HEK293 (cell line): ENCODE results near the gene UBIAD1.

Experiments
- CTCF ChIA-PET: fragments of 350-600 bp; formaldehyde crosslinking; extraction: SDS; loops from one replicate; lab custom pipeline; 2021; ENCODE audit warnings: antibody characterized with exemption; lab: Yijun Ruan, JAX
- POLR2A ChIA-PET: fragments of 300-600 bp; formaldehyde crosslinking; extraction: SDS; loops from one replicate; lab custom pipeline; 2020; ENCODE audit warnings: antibody characterized with exemption, inconsistent platforms; lab: Yijun Ruan, JAX
- H3K27ac ChIP-seq: fragments of 200-500 bp; sonication (Bioruptor generic); 2 replicates; pipeline ENCODE4 v1.5.1; 2014; ENCODE audit warnings: low read depth, low read length, control low read depth, inconsistent platforms; ENCODE audit errors: extremely low read depth
- H3K36me3 ChIP-seq, 2 experiments: fragments of 200-500 bp in 1 of 2; sonication (Bioruptor generic) in 1 of 2; 1 replicate in 1 of 2; 2 replicates in 1 of 2; pipeline ENCODE4 v1.5.1; 2014 to 2017; ENCODE audit warnings: inconsistent platforms in 2 of 2, low read length in 2 of 2; ENCODE audit not compliant: control insufficient read depth in 2 of 2, insufficient read depth in 1 of 2
- H3K4me1 ChIP-seq: fragments of 200-500 bp; sonication (Bioruptor generic); 2 replicates; pipeline ENCODE4 v1.5.1; 2014; ENCODE audit warnings: mild to moderate bottlenecking, low read length, inconsistent platforms; ENCODE audit not compliant: control insufficient read depth, insufficient read depth
- H3K4me3 ChIP-seq: 2 replicates; pipeline ENCODE4 v1.5.1; 2011; ENCODE audit warnings: low read depth, mild to moderate bottlenecking, control low read depth, low read length, moderate library complexity
- H3K9me3 ChIP-seq: fragments of 200-500 bp; sonication (Bioruptor generic); 2 replicates; pipeline ENCODE4 v1.5.1; 2014; ENCODE audit warnings: low read depth, low read length, inconsistent platforms; ENCODE audit not compliant: control insufficient read depth, insufficient read depth
- HIC1 ChIP-seq: fragments of 450-650 bp; formaldehyde crosslinking; IDR thresholded peaks from 2 replicates; pipeline ENCODE4 v1.5.1; 2016; ENCODE audit warnings: missing biosample characterization, missing genetic modification characterization
- KLF16 ChIP-seq: fragments of 450-650 bp; formaldehyde crosslinking; IDR thresholded peaks from 2 replicates; pipeline ENCODE4 v1.5.1; 2017; ENCODE audit warnings: missing biosample characterization, missing genetic modification characterization
- RBAK ChIP-seq: fragments of 450-650 bp; formaldehyde crosslinking; IDR thresholded peaks from 2 replicates; pipeline ENCODE4 v1.5.1; 2016; ENCODE audit warnings: missing biosample characterization, missing genetic modification characterization
- SP7 ChIP-seq: fragments of 450-650 bp; formaldehyde crosslinking; IDR thresholded peaks from 2 replicates; pipeline ENCODE4 v1.5.1; 2016; ENCODE audit warnings: missing biosample characterization, missing genetic modification characterization
- ZBTB17 ChIP-seq: fragments of 450-650 bp; formaldehyde crosslinking; IDR thresholded peaks from 2 replicates; pipeline ENCODE4 v1.5.1; 2016; ENCODE audit warnings: missing biosample characterization, missing genetic modification characterization
- ZBTB8A ChIP-seq: fragments of 450-650 bp; formaldehyde crosslinking; IDR thresholded peaks from 2 replicates; pipeline ENCODE4 v1.5.1; 2016; ENCODE audit warnings: missing biosample characterization, missing genetic modification characterization
- ZFP3 ChIP-seq: fragments of 450-650 bp; formaldehyde crosslinking; IDR thresholded peaks from 2 replicates; pipeline ENCODE4 v1.5.1; 2016; ENCODE audit warnings: low read depth, missing biosample characterization, missing genetic modification characterization
- ZIC2 ChIP-seq: fragments of 450-650 bp; formaldehyde crosslinking; IDR thresholded peaks from 2 replicates; pipeline ENCODE4 v1.5.1; 2016; ENCODE audit warnings: missing biosample characterization, missing genetic modification characterization
- ZNF146 ChIP-seq: fragments of 450-650 bp; formaldehyde crosslinking; IDR thresholded peaks from 2 replicates; pipeline ENCODE4 v1.5.1; 2016; ENCODE audit warnings: missing biosample characterization, missing genetic modification characterization
- ZNF391 ChIP-seq: fragments of 450-650 bp; formaldehyde crosslinking; IDR thresholded peaks from 2 replicates; pipeline ENCODE4 v1.5.1; 2016; ENCODE audit warnings: low read depth, missing biosample characterization, missing genetic modification characterization, borderline replicate concordance
- ZNF707 ChIP-seq: fragments of 450-650 bp; formaldehyde crosslinking; IDR thresholded peaks from 2 replicates; pipeline ENCODE4 v1.5.1; 2016; ENCODE audit warnings: missing biosample characterization, missing genetic modification characterization
- ZNF768 ChIP-seq: fragments of 450-650 bp; formaldehyde crosslinking; IDR thresholded peaks from 2 replicates; pipeline ENCODE4 v1.5.1; 2018; ENCODE audit warnings: missing biosample characterization, mild to moderate bottlenecking, missing genetic modification characterization
- ZNF792 ChIP-seq: fragments of 450-650 bp; formaldehyde crosslinking; IDR thresholded peaks from 2 replicates; pipeline ENCODE4 v1.5.1; 2016; ENCODE audit warnings: missing biosample characterization, missing genetic modification characterization
- ZNF830 ChIP-seq: fragments of 450-650 bp; IDR thresholded peaks from 2 replicates; pipeline ENCODE4 v1.5.0; 2018; ENCODE audit warnings: missing biosample characterization, missing genetic modification characterization, low read depth, mild to moderate bottlenecking, moderate library complexity
- TF ChIP-seq, protein P1 (sequence below): sonication (generic); formaldehyde crosslinking; IDR thresholded peaks from 2 replicates; pipeline ENCODE4 v1.8.1; 2022; ENCODE audit warnings: mild to moderate bottlenecking, moderate library complexity, missing genetic modification reagents

The UBIAD1 gene

GRCh38 chr1:11321656-11322491, 48.9 kb downstream of the UBIAD1 start:
- H3K27ac ChIP-seq = no peak overlapping the region
- no peaks in the 10 kb centered on the region for H3K9me3 ChIP-seq
- H3K36me3 ChIP-seq = no peaks in the 10 kb centered on the region
- POLR2A ChIA-PET = no interaction called here
- no peaks in the 10 kb centered on the region for H3K4me1 ChIP-seq
- no peak overlapping the region for H3K4me3 ChIP-seq
- CTCF ChIA-PET = interaction anchor here (0.6 to 1.1 kb wide), 9 partner anchors 11 to 1537 kb away, joined by 3 to 4 read pairs (median 3); partner anchors contain the start of gene DRAXIN
- TF ChIP-seq HIC1 (tag by site-specific recombination) (no peak), ZIC2 (peak; percentile 35; the same call in 1 of the 2 replicates)
- TF ChIP-seq, all 188 proteins: peak for 1

DNA sequence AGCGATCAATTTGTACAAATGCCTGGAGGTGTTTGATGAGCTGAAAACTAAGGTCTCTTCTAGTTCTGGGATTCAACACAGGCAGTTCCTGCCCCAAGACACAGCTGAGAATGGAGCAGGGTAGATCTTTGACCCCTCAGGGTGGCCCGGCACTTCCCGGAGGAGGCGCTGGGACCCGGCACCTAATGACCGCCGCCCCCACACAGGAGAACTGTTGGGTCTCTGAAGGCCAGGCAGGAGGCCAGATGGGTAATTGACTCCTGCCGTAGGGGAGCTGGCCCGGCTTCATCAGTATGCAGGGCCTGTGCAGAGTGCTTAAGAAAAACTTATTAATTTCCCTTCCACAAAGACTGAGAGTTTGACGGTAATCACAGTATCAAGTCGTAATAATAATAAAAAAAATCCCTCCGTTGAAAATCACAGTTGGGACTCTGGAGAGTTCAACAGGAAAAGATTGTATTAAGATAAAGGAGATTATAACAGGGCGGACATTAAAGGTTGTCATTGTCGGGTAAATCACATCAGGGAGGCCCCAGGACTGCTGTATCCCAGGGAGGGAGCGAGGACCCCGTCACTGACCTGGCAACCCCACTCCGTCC, 51.7 kb downstream of the UBIAD1 start:
- no peak for TF ChIP-seq ZNF830 (tag by site-specific recombination)
- no peak for TF ChIP-seq RBAK (tag by site-specific recombination)
- TF ChIP-seq ZBTB17 (tag by site-specific recombination) = 0 out of 2 replicates have a peak, but pooled peaks have one; percentile 3
- TF ChIP-seq SP7 (tag by site-specific recombination) = no peak
- TF ChIP-seq, protein P1, sequence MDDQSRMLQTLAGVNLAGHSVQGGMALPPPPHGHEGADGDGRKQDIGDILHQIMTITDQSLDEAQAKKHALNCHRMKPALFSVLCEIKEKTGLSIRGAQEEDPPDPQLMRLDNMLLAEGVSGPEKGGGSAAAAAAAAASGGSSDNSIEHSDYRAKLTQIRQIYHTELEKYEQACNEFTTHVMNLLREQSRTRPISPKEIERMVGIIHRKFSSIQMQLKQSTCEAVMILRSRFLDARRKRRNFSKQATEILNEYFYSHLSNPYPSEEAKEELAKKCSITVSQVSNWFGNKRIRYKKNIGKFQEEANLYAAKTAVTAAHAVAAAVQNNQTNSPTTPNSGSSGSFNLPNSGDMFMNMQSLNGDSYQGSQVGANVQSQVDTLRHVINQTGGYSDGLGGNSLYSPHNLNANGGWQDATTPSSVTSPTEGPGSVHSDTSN = no peak
- no peak for TF ChIP-seq ZNF792 (tag by site-specific recombination)
- 0 out of 2 replicates have a peak, but pooled peaks have one; percentile 9 for TF ChIP-seq ZIC2
- TF ChIP-seq, all 188 proteins: peak for 2
- ChIA-PET CTCF (interaction anchor here (0.6 to 1.2 kb wide), 3 partner anchors 13 to 121 kb away, joined by 3 to 5 read pairs (median 4); no protein-coding TSS in a partner anchor), POLR2A (no interaction called here)

GRCh38 chr1:11326070-11326469, 53.1 kb downstream of the UBIAD1 start:
- CTCF ChIA-PET = no interaction called here
- no peak for TF ChIP-seq ZNF391 (tag by site-specific recombination)
- no peak for TF ChIP-seq ZFP3 (tag by site-specific recombination)
- no peak for TF ChIP-seq ZNF707 (tag by site-specific recombination)
- no peak for TF ChIP-seq ZBTB8A (tag by site-specific recombination)
- no peak for TF ChIP-seq KLF16 (tag by site-specific recombination)
- TF ChIP-seq ZNF768 = 0 out of 2 replicates have a peak, but pooled peaks have one; percentile 77
- no peak for TF ChIP-seq ZNF146 (tag by site-specific recombination)
- POLR2A ChIA-PET = no interaction called here

More for the DNA sequence above, 51.7 kb downstream of the UBIAD1 start:
- H3K27ac ChIP-seq = no peak overlapping the region
- H3K4me3 ChIP-seq = no peak overlapping the region
- H3K4me1 ChIP-seq = no peaks in the 10 kb centered on the region
- no peaks in the 10 kb centered on the region for H3K9me3 ChIP-seq
- H3K36me3 ChIP-seq = no peaks in the 10 kb centered on the region

More at GRCh38 chr1:11326070-11326469, 53.1 kb downstream of the UBIAD1 start:
- no peaks in the 10 kb centered on the region for H3K36me3 ChIP-seq
- H3K9me3 ChIP-seq = no peaks in the 10 kb centered on the region
- H3K4me3 ChIP-seq = no peak overlapping the region
- H3K4me1 ChIP-seq = no peaks in the 10 kb centered on the region
- H3K27ac ChIP-seq = no peak overlapping the region
